DMS153 treated with DMSO at 0.1 percent for 48 hours (cell line): ENCODE measurements around the gene ALKBH7.
"Not testable (repeated sequence)": the region's sequence is repeated elsewhere in the genome, so short reads cannot be mapped to it uniquely, and the experiment has no call there.

Source experiments
- DNase-seq: peaks from one replicate; lab custom pipeline; 2025; ENCODE audit not compliant: unreplicated experiment; lab: John Stamatoyannopoulos, UW

The ALKBH7 gene

GRCh38 chr19:6400062-6400944 lies 27.7 kb downstream of the ALKBH7 start:
- not testable (repeated sequence) for DNase-seq

GRCh38 chr19:6402058-6402457 lies 29.5 kb downstream of the ALKBH7 start:
- DNase-seq, result no peak

GRCh38 chr19:6402837-6403608 lies 30.4 kb downstream of the ALKBH7 start:
- DNase-seq, result no peak

- DNase-seq, result no peak
These were observed 33.8 kb downstream of the ALKBH7 start for GRCh38 chr19:6406401-6406800.

- DNase-seq, result no peak
These were observed 36.8 kb downstream of the ALKBH7 start for GRCh38 chr19:6409346-6409745.

GRCh38 chr19:6412061-6412446 lies 39.5 kb downstream of the ALKBH7 start:
- no peak for DNase-seq

- no peak for DNase-seq
These were observed 40.0 kb downstream of the ALKBH7 start for GRCh38 chr19:6412447-6413091.

- DNase-seq, result no peak
These were observed 40.7 kb downstream of the ALKBH7 start for GRCh38 chr19:6413291-6413690.

- DNase-seq, result no peak
These were observed 41.4 kb downstream of the ALKBH7 start for GRCh38 chr19:6413721-6414643.

- no peak for DNase-seq
These were observed 42.4 kb downstream of the ALKBH7 start for GRCh38 chr19:6414793-6415590.

- no peak for DNase-seq
These were observed 43.1 kb downstream of the ALKBH7 start for GRCh38 chr19:6415591-6416190.

GRCh38 chr19:6416658-6417405 lies 44.2 kb downstream of the ALKBH7 start:
- no peak for DNase-seq

GRCh38 chr19:6417713-6418561 lies 45.3 kb downstream of the ALKBH7 start:
- no peak for DNase-seq

- no peak for DNase-seq
These were observed 46.0 kb downstream of the ALKBH7 start for GRCh38 chr19:6418562-6418932.

GRCh38 chr19:6421075-6422014 lies 48.8 kb downstream of the ALKBH7 start:
- DNase-seq, result no peak

GRCh38 chr19:6423499-6424194 lies 51.1 kb downstream of the ALKBH7 start:
- DNase-seq, result no peak
